ENCODE results near the gene SAMHD1. TPM values are rescaled to one million over a fixed set of nuclear protein-coding genes. Genes with fewer than 3 reads are reported as not detected.
"Not testable (repeated sequence)": the region's sequence is repeated elsewhere in the genome, so short reads cannot be mapped to it uniquely, and the experiment has no call there.

The SAMHD1 gene
- total and polyA plus RNA-seq, 2 of the 8 experiments (the other 6 are each of a cell fraction or from before 2014, with no cell fraction given): 22.0 to 37.1 TPM

- H3K27ac ChIP-seq (ENCODE audit: low read depth, low read length); H2BK15ac ChIP-seq (ENCODE audit: low read length); H4K8ac ChIP-seq (ENCODE audit: extremely low read depth, insufficient read depth, low read length); H2BK12ac ChIP-seq (ENCODE audit: low read depth, low read length); H2BK5ac ChIP-seq (ENCODE audit: low read depth, low read length); H3K23me2 ChIP-seq (ENCODE audit: low read depth, low read length); H2BK20ac ChIP-seq (ENCODE audit: low read length); H3K4ac ChIP-seq (replicated peaks; ENCODE audit: insufficient read length, low read depth, low read length); H4K5ac ChIP-seq (ENCODE audit: insufficient read length, low read depth, low read length); H3K4me2 ChIP-seq (ENCODE audit: insufficient read depth in 1 of 2, low read depth in 2 of 2, low read length in 2 of 2); H3K27me3 ChIP-seq (replicated peaks in 1 of 4; ENCODE audit: control insufficient read depth in 3 of 4, extremely low read depth in 1 of 4, insufficient read depth in 3 of 4, low read length in 3 of 4); DNase-seq (ENCODE audit: low read depth in 1 of 2, low spot score in 2 of 2); H2BK120ac ChIP-seq (replicated peaks; ENCODE audit: low read depth, low read length); H3K4me1 ChIP-seq (replicated peaks in 1 of 4; ENCODE audit: control insufficient read depth in 3 of 4, insufficient read depth in 4 of 4, low read length in 3 of 4); H3K9ac ChIP-seq (replicated peaks in 1 of 4; ENCODE audit: extremely low read depth in 1 of 4, low read depth in 3 of 4, low read length in 3 of 4); H2AFZ ChIP-seq (ENCODE audit: low read length); H4K91ac ChIP-seq (replicated peaks; ENCODE audit: insufficient read length, low read length); H3K9me3 ChIP-seq (ENCODE audit: insufficient read depth in 2 of 2, low read depth in 1 of 2, low read length in 1 of 2); H3K4me3 ChIP-seq (ENCODE audit: extremely low read depth in 1 of 4, insufficient read depth in 2 of 4, low read depth in 3 of 4, low read length in 4 of 4); H4K20me1 ChIP-seq (replicated peaks in 1 of 2; ENCODE audit: control insufficient read depth in 1 of 2, insufficient read depth in 2 of 2, low read length in 2 of 2); POLR2A ChIA-PET (ENCODE audit: partially characterized antibody); H3K18ac ChIP-seq (ENCODE audit: extremely low read depth, low read length); H2AK5ac ChIP-seq (ENCODE audit: low read depth, low read length); FAIRE-seq; H3K23ac ChIP-seq (ENCODE audit: insufficient read length); H3K79me2 ChIP-seq (ENCODE audit: control insufficient read depth in 1 of 2, insufficient read depth in 2 of 2, low read length in 2 of 2); H3K14ac ChIP-seq (ENCODE audit: insufficient read length); H3K79me1 ChIP-seq (ENCODE audit: low read depth, low read length); H3K56ac ChIP-seq (replicated peaks; ENCODE audit: insufficient read length, low read depth, low read length): not testable (repeated sequence)
- peaks cover 4 to 46% (median 8%) of the 10 kb centered on the region in 4 experiments; a peak in 6 of 8 replicates for H3K36me3 ChIP-seq (ENCODE audit: control insufficient read depth in 2 of 4, insufficient read depth in 4 of 4, low read length in 3 of 4)
- WGBS, 2 experiments (ENCODE audit: extremely low coverage in 1 of 2, insufficient coverage in 1 of 2, insufficient read length in 1 of 2, insufficient replicate concordance in 2 of 2, low coverage in 1 of 2, low lambda C conversion rate in 2 of 2, missing lambda C conversion rate in 1 of 2): 97% methylated on average over 16 of the region's 16 CpGs; no CpG with 5 or more reads in 1 of the 2 experiments
- CTCF ChIA-PET (ENCODE audit: partially characterized antibody): interaction anchor here (1.1 to 2.8 kb wide), 3 partner anchors 10 to 15 kb away, joined by 3 to 15 read pairs (median 3); no protein-coding TSS in a partner anchor
These were observed 17.9 kb downstream of the SAMHD1 start for GRCh38 chr20:36933571-36933970.
